ENCODE results near the gene OR2T8.

The OR2T8 gene, protein sequence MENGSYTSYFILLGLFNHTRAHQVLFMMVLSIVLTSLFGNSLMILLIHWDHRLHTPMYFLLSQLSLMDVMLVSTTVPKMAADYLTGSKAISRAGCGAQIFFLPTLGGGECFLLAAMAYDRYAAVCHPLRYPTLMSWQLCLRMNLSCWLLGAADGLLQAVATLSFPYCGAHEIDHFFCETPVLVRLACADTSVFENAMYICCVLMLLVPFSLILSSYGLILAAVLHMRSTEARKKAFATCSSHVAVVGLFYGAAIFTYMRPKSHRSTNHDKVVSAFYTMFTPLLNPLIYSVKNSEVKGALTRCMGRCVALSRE

DNA sequence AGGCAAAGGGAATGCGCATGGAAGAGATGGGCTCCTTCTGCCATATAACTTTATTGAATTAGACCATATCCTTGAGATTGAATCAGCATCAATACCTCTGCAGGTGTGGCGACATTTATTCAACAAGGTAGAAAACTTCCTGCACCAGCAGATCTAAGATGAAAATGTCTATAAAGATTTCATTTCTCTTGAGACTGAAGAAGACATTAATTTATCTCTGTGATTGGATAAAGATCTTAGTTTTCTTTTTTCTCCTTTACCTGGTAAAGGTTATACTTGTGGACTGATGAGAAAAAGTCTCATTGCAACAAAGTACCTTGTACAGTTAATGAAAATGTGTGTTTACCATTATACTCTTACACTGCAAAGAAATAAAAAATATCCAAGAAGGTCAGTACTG, at the start of gene OR2T8:
Gene OR2T8 (plus strand): TSS at position 301 of the 400 bp plus-strand sequence. CDS start 766 bp downstream, outside the sequence.
- DNase-seq, result no peak

DNA sequence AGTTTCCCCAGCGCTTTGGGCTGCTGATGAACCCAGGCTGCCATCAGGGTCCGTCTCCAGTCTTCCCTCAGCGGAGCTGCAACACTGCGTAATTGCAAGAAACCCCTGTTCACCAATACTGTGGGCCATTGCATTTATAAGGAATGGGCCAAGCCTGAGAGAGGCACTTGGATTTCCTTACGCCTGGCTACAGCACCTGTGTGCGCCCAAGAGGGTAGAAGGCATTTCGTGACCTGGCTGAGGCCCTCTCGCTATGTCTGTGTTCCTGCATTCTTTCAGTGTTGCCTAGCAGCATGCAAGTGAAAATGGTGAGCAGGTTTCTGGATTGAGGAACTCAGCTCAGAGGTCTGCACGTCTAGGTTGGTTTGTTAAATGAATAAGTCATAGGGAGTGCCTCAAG, 36.7 kb upstream of the OR2T8 start:
- no peak for DNase-seq

DNA sequence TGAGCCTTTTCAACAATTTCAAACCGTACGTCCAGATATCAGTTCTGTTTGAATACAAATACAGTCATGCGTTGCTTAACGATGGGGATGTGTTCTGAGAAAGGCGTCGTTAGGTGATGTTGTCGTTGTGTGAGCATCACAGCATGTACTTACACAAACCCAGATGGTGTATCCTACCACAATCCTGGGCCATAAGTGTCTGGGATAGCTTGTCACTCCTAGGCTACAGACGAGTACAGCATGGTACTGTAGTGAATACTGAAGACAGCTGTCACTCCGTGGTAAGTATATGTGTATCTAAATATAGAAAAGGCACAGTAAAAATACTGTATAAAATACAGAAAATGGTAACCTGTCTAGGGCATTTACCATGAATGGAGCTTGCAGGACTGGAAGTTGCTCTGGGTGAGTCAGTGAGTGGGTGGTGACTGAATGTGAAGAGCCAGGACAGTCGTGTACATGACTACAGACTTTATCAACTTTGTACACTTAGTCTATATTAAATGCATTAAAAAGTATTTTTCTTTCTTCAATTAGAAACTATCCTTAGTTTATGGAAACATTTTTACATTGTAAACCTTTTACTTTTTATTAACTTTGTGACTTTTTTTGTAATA, 35.1 kb upstream of the OR2T8 start:
- DNase-seq, result no peak

- DNase-seq, result no peak
Measured at GRCh38 chr1:247895163-247895637, 24.9 kb upstream of the OR2T8 start, which contains the start of gene OR2W3. OR2W3 (plus strand) TSS chr1:247895587; CDS start chr1:247895587, 0 bp downstream.

- no peak for DNase-seq
Measured at GRCh38 chr1:247895976-247896375, 24.1 kb upstream of the OR2T8 start.

DNA sequence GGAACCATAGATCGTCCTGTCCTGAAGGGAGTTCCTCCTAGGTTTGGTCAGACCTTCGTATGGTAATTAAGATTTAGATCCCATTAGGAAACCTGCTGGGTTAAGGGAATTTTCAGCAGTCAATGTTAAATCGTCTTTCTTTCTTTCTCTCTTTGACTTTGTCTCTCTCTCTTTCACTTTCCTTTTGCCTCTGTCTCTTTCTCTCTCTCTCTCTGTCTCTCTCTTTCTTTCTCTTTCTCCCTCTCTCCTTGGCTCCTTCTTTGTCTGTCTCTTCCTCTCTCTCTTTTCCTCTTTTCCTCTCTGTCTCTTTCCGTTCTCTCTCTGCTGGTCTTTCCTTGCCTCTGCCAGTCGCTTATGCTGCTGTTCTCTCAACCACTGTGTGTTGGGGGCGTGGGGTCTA, 15.9 kb upstream of the OR2T8 start:
- DNase-seq, result no peak

DNA sequence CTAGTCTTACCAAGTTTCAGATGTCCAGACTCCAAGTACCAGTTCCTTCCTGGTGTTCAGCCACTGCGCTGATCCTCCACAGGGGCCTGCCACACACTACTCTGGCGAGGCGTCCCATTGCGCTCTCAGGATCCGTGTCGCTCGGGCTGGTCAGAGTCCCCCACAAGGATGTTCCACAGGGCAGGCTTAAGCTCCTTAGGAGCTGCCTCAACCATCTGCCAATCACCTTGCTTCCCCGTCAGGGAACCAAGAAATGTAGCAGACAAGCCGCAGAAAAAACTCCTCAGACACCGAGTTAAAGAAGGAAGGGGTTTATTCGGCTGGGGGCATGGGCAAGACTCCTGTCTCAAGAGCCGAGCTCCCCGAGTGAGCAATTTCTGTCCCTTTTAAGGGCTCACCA, 14.9 kb upstream of the OR2T8 start:
- no peak for DNase-seq

DNA sequence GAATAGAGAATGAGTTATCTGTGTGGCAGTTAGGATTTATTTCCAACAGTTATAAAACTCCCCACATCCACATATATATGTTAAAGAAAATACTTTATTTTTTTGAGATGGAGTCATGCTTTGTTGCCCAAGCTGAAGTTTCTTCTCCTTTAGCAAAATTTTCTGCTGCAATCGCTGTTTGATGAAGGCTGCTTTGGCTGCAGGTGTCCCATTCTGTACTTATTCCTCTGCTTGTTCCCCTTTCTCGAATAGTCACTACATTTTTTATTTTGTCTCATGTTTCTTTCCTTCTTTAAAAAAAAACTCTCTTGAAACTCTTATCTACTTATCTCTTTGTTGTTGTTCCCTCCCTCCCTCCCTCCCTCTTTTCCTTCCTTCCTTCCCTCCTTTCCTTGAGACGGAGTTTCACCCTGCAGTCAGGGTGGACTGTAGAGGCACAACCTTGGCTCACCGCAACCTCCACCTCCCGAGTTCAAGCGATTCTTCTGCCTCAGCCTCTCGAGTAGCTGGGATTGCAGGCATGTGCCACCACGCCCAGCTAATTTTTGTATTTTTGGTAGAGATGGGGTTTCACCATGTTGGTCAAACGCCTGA, 14.0 kb upstream of the OR2T8 start:
- DNase-seq, result no peak

- peak; percentile 20 for DNase-seq
Measured at GRCh38 chr1:247906504-247907047, 13.5 kb upstream of the OR2T8 start.

DNA sequence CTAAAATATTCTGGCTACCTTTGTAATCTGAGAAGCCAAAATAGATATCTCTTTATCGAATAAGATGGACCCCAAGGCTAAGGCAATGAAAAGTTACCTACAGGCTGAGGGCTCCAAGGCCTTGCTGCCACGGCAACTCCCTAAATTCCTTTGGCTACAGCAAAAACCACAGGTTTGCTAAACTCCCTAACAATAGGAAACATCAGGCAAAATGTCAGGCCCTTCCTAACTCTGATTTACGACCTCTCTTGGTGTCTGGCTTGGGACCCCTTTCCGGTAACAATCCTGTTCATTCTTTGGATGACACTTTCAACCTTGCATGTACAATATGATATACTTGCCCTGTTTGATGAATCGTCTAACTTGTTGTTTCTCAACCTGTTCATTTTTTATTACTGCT, 11.3 kb upstream of the OR2T8 start:
- no peak for DNase-seq

GRCh38 chr1:247913786-247914185, 6.3 kb upstream of the OR2T8 start:
- DNase-seq, result no peak

DNA sequence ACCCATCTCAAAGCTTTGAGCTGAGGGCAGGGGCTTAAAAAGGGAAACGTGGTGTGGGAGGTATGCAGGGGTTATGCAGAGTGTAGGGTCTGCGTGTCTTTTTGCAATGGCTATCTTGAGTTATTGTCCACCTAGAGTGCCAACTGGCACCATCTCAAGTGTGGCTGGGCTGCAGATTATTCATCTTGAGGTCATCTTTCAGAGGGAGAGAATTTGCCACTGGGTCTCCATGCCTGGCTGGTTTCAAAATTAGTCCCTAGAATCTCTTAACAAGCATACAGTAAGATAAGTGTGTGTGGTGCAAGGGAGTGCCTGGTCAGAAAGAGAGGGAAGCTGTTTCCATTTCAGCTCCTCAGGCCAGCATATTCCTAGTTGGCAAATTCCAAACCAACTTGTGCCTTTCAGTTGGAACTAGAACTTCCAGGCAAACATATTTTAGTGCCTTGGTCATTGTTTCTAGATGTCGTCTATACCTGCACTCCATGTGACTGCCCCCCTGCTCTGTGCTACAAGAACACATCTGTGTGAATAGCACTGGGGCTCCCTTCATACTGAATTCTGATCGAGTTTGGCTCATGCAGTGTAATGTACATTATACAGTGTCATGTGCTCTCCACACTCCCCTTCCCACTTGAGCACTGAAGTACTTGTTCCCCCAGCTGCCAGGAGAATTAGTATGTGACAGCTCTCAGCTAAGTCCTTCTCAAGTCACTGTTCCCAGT, 5.0 kb upstream of the OR2T8 start:
- no peak for DNase-seq

DNA sequence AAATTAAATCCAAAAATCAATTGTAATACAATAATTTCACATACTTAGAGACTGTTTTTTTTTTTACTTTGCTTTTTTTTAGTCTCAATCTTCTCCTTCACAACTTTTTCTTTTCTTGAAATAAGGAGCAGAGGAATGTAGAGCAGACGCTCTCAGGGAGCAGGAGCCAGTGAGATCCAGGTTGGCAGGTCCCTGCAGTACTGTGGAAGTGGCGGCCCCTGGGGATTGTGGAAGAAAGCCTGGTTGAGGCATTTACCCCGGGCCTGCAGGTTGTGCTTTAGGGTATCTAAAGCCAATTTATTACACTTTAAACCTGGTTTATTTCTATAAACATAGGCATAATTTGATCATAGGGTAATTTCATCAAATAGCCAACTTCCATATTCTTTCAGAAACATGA, 3.9 kb downstream of the OR2T8 start:
- DNase-seq, result no peak

DNA sequence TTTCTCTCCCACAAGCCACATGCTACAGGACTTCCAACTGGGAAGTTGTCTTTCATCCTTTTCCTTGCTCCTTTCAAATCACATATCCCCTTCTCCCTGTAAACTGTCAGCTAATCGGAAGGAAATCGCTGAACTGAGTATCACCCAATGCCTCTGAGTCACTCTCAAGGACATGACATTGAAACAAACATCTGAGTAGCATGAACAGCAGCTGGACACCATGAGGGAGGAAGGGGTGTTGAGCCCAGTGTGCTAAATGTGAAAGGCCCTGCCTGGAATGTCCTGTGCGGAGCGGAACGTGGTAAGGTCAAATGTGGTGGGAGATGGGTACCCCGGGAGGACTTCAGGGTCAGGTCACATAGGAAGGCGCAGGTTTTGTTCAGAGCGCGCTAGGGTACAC, 4.8 kb downstream of the OR2T8 start, which contains the start of gene OR2AJ1:
Gene OR2AJ1 (plus strand): TSS at position 22 of the 400 bp plus-strand sequence. CDS start 8,880 bp downstream, outside the sequence.
- DNase-seq, result no peak

- DNase-seq, result no peak
Measured at GRCh38 chr1:247933989-247934388, 13.9 kb downstream of the OR2T8 start.

- no peak for DNase-seq
Measured at GRCh38 chr1:247935781-247936180, 15.7 kb downstream of the OR2T8 start.

- no peak for DNase-seq
Measured at GRCh38 chr1:247936415-247936814, 16.4 kb downstream of the OR2T8 start.

DNA sequence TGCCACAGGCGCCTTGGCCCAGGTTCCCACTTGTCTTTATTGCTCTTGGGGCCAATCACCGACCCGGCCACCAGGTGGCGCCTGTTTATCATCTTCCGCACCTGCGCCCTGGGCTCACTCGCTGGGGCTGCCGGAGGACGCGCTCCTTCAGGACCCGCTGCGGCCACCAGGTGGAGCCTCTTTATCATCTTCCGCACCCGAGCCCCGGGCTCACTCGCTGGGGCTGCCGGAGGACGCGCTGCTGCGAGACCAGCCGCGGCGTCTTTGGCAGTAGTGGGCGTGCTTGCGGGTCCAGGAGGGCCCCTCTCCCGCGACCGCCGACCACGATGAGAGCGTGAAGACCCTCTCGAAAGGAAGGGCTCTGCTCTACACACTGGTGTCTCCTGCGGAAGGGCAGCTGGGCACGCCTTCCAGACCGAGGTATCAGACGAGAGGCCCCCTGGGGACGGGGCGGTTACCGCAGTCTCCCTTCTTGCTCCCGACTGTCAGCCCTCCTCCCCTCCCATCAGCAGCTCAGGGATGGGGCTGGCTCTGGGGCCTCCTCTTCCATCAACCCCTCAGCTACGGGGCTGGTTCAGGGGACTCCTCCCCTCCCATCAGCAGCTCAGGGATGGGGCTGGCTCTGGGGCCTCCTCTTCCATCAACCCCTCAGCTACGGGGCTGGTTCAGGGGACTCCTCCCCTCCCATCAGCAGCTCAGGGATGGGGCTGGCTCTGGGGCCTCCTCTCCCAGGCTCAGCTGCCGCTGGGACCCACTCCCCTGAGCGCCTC, 17.1 kb downstream of the OR2T8 start:
- DNase-seq, result peak; percentile 96

DNA sequence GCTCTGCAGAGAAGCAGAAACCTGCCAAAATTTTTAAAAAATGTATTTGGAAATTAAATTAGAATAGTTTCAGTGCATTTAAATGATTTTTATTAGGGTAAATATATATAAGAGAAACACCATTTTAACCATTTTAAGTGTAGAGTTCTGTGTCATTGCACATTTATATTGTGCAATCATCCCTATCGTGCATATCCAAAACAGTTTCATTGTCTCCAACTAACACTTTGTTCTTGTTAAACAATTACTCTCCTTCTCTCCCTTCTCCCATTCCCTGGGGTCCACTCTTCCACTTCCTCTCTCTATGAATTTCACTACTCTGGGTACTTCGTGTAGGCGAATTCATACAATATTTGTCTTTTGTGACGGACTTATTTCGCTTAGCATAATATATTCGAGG, 22.6 kb downstream of the OR2T8 start:
- no peak for DNase-seq

GRCh38 chr1:247948558-247948957, 28.5 kb downstream of the OR2T8 start, which contains the start of gene OR2L8:
OR2L8 (plus strand) TSS chr1:247948858; CDS start chr1:247948858, 0 bp downstream.
- no peak for DNase-seq

GRCh38 chr1:247953408-247953807, 33.4 kb downstream of the OR2T8 start:
- no peak for DNase-seq

DNA sequence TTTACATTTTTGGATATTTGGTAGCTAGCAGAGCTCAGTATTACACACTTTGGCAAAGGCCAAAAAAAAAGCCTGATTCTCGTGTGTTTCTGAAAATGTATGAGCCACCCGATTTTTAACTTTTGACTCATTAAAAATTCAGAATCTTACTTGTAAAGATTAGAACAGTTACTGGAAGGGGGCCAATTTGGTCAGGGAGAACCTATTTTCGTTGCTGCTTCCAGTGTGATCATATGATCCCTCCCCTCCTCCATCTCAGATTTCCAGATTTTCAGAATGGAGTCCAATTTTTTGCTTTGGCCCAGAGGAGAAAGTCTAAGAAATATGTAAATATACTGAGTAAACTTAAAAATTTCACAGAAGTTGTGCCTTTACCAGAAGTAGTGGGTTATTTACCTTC, 41.7 kb downstream of the OR2T8 start:
- DNase-seq, result no peak
